Upper lobe of right lung (tissue), 1 donor: ENCODE data around the gene NAP1L4. TPM values are rescaled to one million over a fixed set of nuclear protein-coding genes. Genes with fewer than 3 reads are reported as not detected.

ENCODE experiments used
- ATAC-seq: fragments of 200-7000 bp; cut with Tn5 transposase; one replicate; pipeline ENCODE4 v1.9.1; 2020; ENCODE audit warnings: mild to moderate bottlenecking, moderate library complexity
- DNase-seq: peaks from one replicate; pipeline ENCODE4 v3.0.0-alpha.2; 2020
- H3K27ac ChIP-seq: fragments of 200-600 bp; one replicate; pipeline ENCODE4 v1.8.0; 2022
- H3K27me3 ChIP-seq: fragments of 200-600 bp; one replicate; pipeline ENCODE4 v1.8.0; 2022; ENCODE audit warnings: mild to moderate bottlenecking
- H3K36me3 ChIP-seq: fragments of 200-600 bp; one replicate; pipeline ENCODE4 v1.8.0; 2022
- H3K4me1 ChIP-seq: fragments of 200-600 bp; one replicate; pipeline ENCODE4 v1.8.0; 2022
- H3K4me3 ChIP-seq: fragments of 200-600 bp; one replicate; pipeline ENCODE4 v1.8.0; 2022; ENCODE audit warnings: mild to moderate bottlenecking
- H3K9me3 ChIP-seq: fragments of 200-600 bp; one replicate; pipeline ENCODE4 v1.8.0; 2022
- CTCF ChIP-seq: fragments of 200-600 bp; IDR thresholded peaks from one replicate; pipeline ENCODE4 v1.8.0; 2022; ENCODE audit warnings: antibody characterized with exemption
- intact Hi-C: fragments of 100-400 bp; cut with DNase I; formaldehyde crosslinking; loops from one replicate; pipeline ENCODE4 v1.11.0; 2022
- total RNA-seq: library from RNA; stranded (reverse); fragmentation: NEBNext Ultra II Directional; extraction: Animal tissue kit (Norgen Biotek cat#: 25700); gene quantifications from one replicate; pipeline ENCODE4 v1.2.1, GENCODE V29; 2021
- donor health status: DM: no; HTN: yes; CAD: no; lungs with severe emphysema.

NAP1L4 gene
- total RNA-seq, 1 donor from 2014 or later = 92.7 TPM

GRCh38 chr11:2951231-2952110 lies 40.7 kb downstream of the NAP1L4 start:
- Histone ChIP-seq H3K4me3 (no peak overlapping the region), H3K4me1 (no peaks in the 10 kb centered on the region), H3K36me3 (peaks cover 96% of the 10 kb centered on the region), H3K27ac (no peak overlapping the region), H3K27me3 (no peaks in the 10 kb centered on the region), H3K9me3 (no peaks in the 10 kb centered on the region)
- no peak for TF ChIP-seq CTCF
- intact Hi-C loops = no loop called here
- no peak for DNase-seq
- ATAC-seq = no peak

- ATAC-seq = peak; percentile 55
- Histone ChIP-seq H3K27ac (no peak overlapping the region), H3K4me3 (no peak overlapping the region), H3K4me1 (peaks cover 4% of the 10 kb centered on the region), H3K27me3 (no peaks in the 10 kb centered on the region), H3K36me3 (peaks cover 89% of the 10 kb centered on the region), H3K9me3 (no peaks in the 10 kb centered on the region)
- no peak for TF ChIP-seq CTCF
- intact Hi-C loops = no loop called here
- no peak for DNase-seq
These were observed 41.3 kb downstream of the NAP1L4 start for GRCh38 chr11:2950825-2951224.

GRCh38 chr11:2949920-2950319 lies 42.2 kb downstream of the NAP1L4 start:
- ATAC-seq = no peak
- peaks cover 11% of the 10 kb centered on the region for H3K4me1 ChIP-seq
- no peak for DNase-seq

DNA sequence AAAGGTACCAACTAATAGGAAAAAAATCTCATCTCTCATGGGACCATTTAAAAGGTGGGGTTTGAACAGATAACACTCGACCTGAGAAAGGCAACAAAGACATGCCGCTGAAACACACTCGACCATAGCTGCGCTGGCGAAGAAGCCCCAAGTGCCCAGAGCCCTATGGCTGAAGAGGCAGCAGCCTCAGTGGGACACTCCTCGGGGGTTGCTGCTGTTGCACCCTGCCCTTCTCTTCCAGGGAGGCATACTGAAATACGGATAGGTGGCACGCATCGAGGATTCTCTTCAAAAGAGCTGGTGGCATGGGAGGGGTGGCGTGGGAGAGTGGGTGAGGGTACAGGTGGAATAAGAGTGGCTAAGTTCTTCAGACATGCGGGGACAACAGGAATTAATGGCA lies 44.4 kb downstream of the NAP1L4 start:
- no peaks in the 10 kb centered on the region for H3K9me3 ChIP-seq
- no peaks in the 10 kb centered on the region for H3K27me3 ChIP-seq
- no peak overlapping the region for H3K27ac ChIP-seq
- DNase-seq (no peak), ATAC-seq (no peak)
- H3K4me1 ChIP-seq = peaks cover 23% of the 10 kb centered on the region
- intact Hi-C loops = no loop called here
- no peak for TF ChIP-seq CTCF
- peaks cover 65% of the 10 kb centered on the region for H3K36me3 ChIP-seq
- H3K4me3 ChIP-seq = no peak overlapping the region

More at GRCh38 chr11:2949920-2950319, 42.2 kb downstream of the NAP1L4 start:
- peaks cover 80% of the 10 kb centered on the region for H3K36me3 ChIP-seq
- H3K9me3 ChIP-seq = no peaks in the 10 kb centered on the region
- no peak for TF ChIP-seq CTCF
- no peaks in the 10 kb centered on the region for H3K27me3 ChIP-seq
- no peak overlapping the region for H3K27ac ChIP-seq
- intact Hi-C loops = no loop called here
- H3K4me3 ChIP-seq = no peak overlapping the region

DNA sequence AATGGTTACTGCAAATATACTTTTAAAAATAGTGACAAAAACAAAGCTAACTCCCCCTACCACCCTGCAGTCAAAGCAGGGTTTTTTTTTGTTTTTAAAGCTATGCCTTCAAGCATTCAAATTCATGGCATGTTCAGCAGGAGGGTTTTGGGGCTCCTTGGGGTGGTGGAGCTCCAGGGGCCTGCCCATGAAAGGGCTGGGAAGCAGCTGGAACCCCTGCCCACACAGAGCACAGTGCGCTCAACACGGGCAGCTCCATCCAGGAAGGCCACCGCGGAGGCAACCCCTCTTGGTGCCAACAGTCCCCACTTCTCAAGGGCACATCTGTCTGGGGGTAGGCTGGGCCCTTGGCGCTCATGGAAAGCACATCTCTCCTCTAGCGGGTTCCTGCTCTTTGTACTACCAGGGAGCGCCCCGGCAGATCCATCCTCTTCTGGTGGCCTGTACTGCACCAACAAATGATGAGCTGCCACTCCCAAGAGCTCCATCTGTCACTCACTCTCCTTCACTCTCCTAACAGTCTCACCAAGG lies 46.3 kb downstream of the NAP1L4 start:
- peak overlapping the region; percentile 44 for H3K27ac ChIP-seq
- no peak for ATAC-seq
- H3K4me3 ChIP-seq = no peak overlapping the region
- H3K4me1 ChIP-seq = peaks cover 23% of the 10 kb centered on the region
- no peak for TF ChIP-seq CTCF
- no peak for DNase-seq
- peaks cover 47% of the 10 kb centered on the region for H3K36me3 ChIP-seq
- no peaks in the 10 kb centered on the region for H3K27me3 ChIP-seq
- no peaks in the 10 kb centered on the region for H3K9me3 ChIP-seq
- intact Hi-C loops = no loop called here
